GM12872 (cell line): ENCODE data around the gene GULP1.

ENCODE experiments used
- TF ChIP-seq, protein P1 (sequence below): IDR thresholded peaks from 3 replicates; pipeline ENCODE4 v1.5.1; 2011; ENCODE audit warnings: low read depth, mild to moderate bottlenecking, low read length, moderate library complexity; ENCODE audit not compliant: insufficient read depth

GULP1 gene

DNA sequence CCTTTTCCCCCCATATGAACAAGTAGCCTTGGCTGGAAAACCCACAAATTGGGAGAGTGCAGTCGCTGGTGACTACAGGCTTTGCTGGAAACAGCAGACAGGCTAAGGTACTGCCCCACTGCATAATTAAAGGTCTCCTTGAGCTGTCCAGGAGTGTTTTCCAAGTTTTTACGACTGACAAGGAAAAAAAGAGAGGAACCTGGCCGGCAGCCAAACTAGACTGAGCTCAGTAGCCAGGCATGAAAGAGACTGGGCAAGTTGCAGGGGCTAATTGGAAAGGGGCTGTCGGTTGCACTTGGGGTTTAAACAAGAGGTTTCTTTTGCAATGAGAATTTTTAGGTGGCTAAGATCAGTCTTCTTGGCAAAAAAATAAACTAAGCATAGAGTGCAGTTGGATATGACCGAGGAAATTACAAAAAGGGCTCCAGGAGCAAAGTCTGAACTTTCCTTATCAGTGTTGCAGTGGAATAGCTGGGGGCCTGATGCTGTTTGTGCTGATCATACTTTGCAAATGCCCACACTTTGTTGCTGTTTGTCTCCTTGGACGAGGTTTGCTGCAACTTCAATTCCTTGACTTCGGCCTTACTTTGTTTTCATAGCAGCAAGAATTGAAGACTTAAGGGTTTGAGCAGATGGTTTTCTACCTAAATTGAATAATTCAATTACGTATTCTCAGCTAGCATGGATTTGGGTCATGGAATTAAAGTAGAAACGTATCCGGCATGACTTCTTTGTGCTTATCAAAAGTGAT is 2.1 kb downstream of the GULP1 start:
- TF ChIP-seq, protein P1, sequence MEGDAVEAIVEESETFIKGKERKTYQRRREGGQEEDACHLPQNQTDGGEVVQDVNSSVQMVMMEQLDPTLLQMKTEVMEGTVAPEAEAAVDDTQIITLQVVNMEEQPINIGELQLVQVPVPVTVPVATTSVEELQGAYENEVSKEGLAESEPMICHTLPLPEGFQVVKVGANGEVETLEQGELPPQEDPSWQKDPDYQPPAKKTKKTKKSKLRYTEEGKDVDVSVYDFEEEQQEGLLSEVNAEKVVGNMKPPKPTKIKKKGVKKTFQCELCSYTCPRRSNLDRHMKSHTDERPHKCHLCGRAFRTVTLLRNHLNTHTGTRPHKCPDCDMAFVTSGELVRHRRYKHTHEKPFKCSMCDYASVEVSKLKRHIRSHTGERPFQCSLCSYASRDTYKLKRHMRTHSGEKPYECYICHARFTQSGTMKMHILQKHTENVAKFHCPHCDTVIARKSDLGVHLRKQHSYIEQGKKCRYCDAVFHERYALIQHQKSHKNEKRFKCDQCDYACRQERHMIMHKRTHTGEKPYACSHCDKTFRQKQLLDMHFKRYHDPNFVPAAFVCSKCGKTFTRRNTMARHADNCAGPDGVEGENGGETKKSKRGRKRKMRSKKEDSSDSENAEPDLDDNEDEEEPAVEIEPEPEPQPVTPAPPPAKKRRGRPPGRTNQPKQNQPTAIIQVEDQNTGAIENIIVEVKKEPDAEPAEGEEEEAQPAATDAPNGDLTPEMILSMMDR, result no peak

DNA sequence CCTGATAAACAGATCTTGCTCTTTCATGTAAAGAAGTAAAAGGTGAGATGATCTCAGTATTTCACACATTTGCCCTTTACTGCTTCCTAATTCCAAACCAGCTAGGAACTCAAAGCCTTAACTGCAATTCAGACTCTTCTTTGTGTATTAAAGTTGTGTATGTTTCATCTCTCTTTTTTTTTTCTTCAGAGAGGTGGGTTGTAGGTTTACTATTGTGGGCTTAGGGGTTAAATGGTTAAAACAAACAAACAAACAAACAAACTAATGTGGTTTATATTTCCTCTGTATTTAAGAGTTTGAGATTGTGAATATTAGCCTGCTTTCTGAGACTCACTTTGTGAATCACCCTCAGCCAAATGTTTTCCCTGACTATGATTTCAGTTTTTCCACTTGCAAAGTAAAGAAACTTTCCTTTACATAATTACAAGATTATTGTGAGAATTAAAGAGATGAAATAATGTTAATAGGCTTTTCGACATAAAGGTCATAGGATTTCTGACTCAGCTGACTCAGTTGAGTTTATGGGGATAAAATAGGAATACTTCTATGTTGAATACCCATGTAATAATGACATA is 2.8 kb downstream of the GULP1 start:
- TF ChIP-seq, protein P1, result no peak

DNA sequence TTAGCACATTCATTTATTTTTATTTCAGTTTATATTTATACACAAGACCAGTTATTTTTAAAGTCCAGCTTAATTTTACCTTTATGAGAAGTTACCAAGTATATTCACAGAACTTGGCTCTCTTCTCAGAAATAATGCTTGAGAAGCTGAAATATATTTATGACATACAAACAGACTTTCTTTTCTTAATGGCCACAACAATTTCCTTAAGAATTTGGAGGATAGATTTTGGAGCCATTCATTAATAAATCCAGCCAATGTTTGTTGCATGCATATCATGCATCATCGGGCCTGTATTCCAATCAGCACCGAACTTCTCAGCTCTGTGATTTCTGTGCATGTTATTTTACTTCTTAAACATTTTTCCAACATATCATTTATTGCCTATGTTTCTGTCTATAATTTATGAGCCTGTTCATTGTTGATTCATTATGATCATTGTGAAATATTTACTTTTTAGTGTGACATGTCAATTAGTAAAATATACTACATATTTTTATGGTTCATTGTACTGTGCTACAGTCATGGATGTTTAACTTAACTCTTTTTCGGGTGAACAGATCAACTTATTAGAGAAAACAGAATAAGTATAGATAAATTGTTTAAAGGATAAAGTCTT is 3.5 kb downstream of the GULP1 start:
- TF ChIP-seq, protein P1, result no peak

DNA sequence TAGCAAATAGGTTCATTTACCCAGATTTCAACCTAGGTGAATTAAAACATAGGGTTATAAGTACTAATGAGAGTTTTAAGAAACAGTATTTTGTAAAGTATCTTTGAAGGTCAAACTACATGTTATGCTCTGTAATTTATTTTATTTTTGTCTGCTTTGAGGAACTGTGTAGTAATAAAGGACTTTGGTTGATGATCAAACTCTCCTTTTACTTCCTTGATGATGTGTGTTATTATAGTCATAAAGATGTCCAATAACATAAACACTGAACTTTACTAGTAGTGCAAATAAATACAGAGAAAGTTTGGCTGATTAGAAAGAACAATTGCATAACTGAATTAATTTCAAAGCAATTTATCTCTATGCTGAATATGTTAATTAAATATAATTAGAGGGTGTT is 6.3 kb downstream of the GULP1 start:
- TF ChIP-seq, protein P1, result no peak

DNA sequence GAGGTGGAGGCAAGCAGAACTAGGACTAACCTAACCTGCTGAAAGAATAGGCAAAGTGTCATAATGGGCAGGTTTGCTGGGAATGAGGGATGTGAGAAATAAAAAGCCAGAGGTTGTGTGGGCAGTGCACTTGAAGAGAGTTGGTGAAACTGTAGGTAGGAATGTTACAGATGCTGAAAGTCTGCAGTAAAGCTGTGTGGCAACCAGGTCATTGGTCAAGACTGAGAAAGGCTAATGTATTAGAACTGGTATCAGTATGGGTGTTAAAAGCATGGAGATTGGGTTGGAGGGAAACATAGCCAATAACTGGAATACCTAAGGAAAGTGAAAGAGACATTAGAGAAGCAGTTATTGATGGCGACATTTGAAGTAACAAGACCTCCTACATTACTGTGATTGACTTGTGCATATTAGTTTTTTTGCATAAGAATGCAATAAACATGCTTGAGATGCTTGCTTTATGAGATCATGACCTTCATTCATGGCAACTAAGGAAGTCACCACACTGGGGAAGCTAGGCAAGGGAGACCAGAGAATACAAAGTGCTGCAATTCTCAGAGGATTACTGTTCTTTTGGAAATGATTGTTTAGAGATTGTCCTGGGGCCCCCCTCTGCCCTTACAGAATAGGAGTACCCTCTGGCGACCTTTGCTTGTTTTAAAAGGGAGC is 11.8 kb downstream of the GULP1 start:
- TF ChIP-seq, protein P1, result no peak

DNA sequence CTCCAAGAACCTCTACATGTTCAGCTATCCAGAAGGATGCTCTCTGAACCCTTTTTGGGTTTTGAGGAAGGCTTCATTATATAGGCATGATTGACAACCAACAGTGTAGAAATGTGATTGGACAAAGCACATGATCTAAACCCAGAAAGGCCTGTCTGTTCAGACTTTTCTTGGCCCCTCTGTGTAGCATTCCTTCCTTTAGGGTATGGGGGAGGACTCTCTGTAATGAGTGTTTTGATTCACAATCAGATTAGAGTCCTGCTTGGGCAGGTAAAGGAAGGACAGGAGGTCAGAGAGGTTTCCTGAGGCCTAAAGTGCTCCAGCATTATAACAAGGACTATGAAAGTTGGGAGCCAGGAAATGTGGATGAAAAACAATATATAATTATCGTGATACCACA is 13.6 kb downstream of the GULP1 start:
- TF ChIP-seq, protein P1, result no peak

DNA sequence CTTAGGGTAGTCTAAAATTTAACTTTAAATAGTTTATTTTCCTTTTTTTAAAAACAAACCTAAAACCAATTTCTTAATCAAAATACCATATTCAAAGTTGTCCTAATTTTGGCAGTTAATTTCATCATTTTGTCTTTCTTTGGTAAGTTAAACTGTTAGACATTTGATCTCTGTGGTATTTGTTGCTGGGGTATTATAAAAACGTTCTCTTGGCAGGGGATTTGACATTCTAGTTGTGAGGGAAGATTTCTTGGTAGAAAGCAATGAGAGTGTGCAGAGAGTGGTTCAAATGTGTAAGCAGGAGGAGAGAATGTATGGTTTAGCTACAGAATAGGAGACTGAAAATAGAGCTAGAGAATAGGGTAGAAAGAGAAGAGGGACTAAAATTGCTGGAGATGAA is 14.6 kb downstream of the GULP1 start:
- TF ChIP-seq, protein P1, result no peak
